ENCODE data around the gene MAPK4.

Gene MAPK4

GRCh38 chr18:50651334-50651733 lies 91.4 kb downstream of the MAPK4 start:
- TF ChIP-seq GABPA (IDR thresholded peaks at IDR 0.05; ENCODE audit: low read depth) (no peak), REST (IDR thresholded peaks at IDR 0.05; ENCODE audit: insufficient replicate concordance, low read depth) (no peak), SPI1 (IDR thresholded peaks at IDR 0.05; ENCODE audit: borderline replicate concordance, low read depth) (no peak), CTCF (IDR thresholded peaks at IDR 0.05; ENCODE audit: insufficient read depth, low read length) (no peak), POLR2AphosphoS5 (IDR thresholded peaks at IDR 0.05; ENCODE audit: low read depth) (no peak)
- no peak for DNase-seq (ENCODE audit: low read depth in 1 of 2, low spot score in 1 of 2)
- H3K4me3 ChIP-seq (replicated peaks; ENCODE audit: insufficient read depth, low read length), result no peak overlapping the region

GRCh38 chr18:50653402-50654093 lies 93.7 kb downstream of the MAPK4 start:
- Histone ChIP-seq H3K27ac (replicated peaks) (no peak overlapping the region), H3K4me3 (replicated peaks; ENCODE audit: insufficient read depth, low read length) (no peak overlapping the region), H3K27me3 (ENCODE audit: insufficient read depth, poor library complexity, severe bottlenecking) (no peaks in the 10 kb centered on the region)
- TF ChIP-seq CTCF (IDR thresholded peaks at IDR 0.05; ENCODE audit: insufficient read depth, low read length), result no peak
- no peak for TF ChIP-seq POLR2AphosphoS5 (IDR thresholded peaks at IDR 0.05; ENCODE audit: low read depth)
- TF ChIP-seq REST (IDR thresholded peaks at IDR 0.05; ENCODE audit: insufficient replicate concordance, low read depth), result no peak
- TF ChIP-seq GABPA (IDR thresholded peaks at IDR 0.05; ENCODE audit: low read depth), result no peak
- TF ChIP-seq SPI1 (IDR thresholded peaks at IDR 0.05; ENCODE audit: borderline replicate concordance, low read depth), result no peak
- no peak for DNase-seq (ENCODE audit: low read depth in 1 of 2, low spot score in 1 of 2)

More at GRCh38 chr18:50651334-50651733, 91.4 kb downstream of the MAPK4 start:
- no peak overlapping the region for H3K27ac ChIP-seq (replicated peaks)
- H3K27me3 ChIP-seq (ENCODE audit: insufficient read depth, poor library complexity, severe bottlenecking), result peaks cover 3% of the 10 kb centered on the region

- H3K27ac ChIP-seq (replicated peaks), result no peak overlapping the region
- H3K4me3 ChIP-seq (replicated peaks; ENCODE audit: insufficient read depth, low read length), result no peak overlapping the region
Measured at GRCh38 chr18:50654211-50654610, 94.3 kb downstream of the MAPK4 start.

More at GRCh38 chr18:50654211-50654610, 94.3 kb downstream of the MAPK4 start:
- TF ChIP-seq REST (IDR thresholded peaks at IDR 0.05; ENCODE audit: insufficient replicate concordance, low read depth), result no peak
- TF ChIP-seq CTCF (IDR thresholded peaks at IDR 0.05; ENCODE audit: insufficient read depth, low read length), result no peak
- no peak for TF ChIP-seq POLR2AphosphoS5 (IDR thresholded peaks at IDR 0.05; ENCODE audit: low read depth)
- TF ChIP-seq GABPA (IDR thresholded peaks at IDR 0.05; ENCODE audit: low read depth), result no peak
- no peak for TF ChIP-seq SPI1 (IDR thresholded peaks at IDR 0.05; ENCODE audit: borderline replicate concordance, low read depth)
- no peak for DNase-seq (ENCODE audit: low read depth in 1 of 2, low spot score in 1 of 2)
- no peaks in the 10 kb centered on the region for H3K27me3 ChIP-seq (ENCODE audit: insufficient read depth, poor library complexity, severe bottlenecking)
